Kidney epithelial cell (primary cell): Measurements from ENCODE around the gene FLAD1. TPM values are rescaled to one million over a fixed set of nuclear protein-coding genes. Genes with fewer than 3 reads are reported as not detected.
"Not testable (repeated sequence)": the region's sequence is repeated elsewhere in the genome, so short reads cannot be mapped to it uniquely, and the experiment has no call there.

Experiments used
- DNase-seq: peaks from one replicate; pipeline ENCODE4 v3.0.0-alpha.2; 2010; ENCODE audit warnings: low read depth
- H3K27me3 ChIP-seq: 2 replicates; pipeline ENCODE4 v1.6.0; 2011; ENCODE audit warnings: low read length; ENCODE audit not compliant: control insufficient read depth, insufficient read depth
- H3K36me3 ChIP-seq: 2 replicates; pipeline ENCODE4 v1.5.1; 2011; ENCODE audit warnings: low read length; ENCODE audit not compliant: control insufficient read depth, insufficient read depth
- H3K4me3 ChIP-seq: 2 replicates; pipeline ENCODE4 v1.5.1; 2011; ENCODE audit warnings: low read depth, mild to moderate bottlenecking, control low read depth, low read length
- total RNA-seq: library from RNA; depleted of rRNA; stranded (reverse); fragments of >200 nt; gene quantifications from 2 replicates; pipeline ENCODE4 v1.2.3, GENCODE V29; 2015
- TF ChIP-seq, protein P1 (sequence below): IDR thresholded peaks from 2 replicates; pipeline ENCODE4 v1.5.1; 2011; ENCODE audit warnings: mild to moderate bottlenecking, moderate library complexity, low read length, control low read depth, inconsistent platforms; ENCODE audit not compliant: insufficient read depth, poor library complexity, severe bottlenecking

The FLAD1 gene
- total RNA-seq, 1 donor from 2014 or later = 53.0 TPM

DNA sequence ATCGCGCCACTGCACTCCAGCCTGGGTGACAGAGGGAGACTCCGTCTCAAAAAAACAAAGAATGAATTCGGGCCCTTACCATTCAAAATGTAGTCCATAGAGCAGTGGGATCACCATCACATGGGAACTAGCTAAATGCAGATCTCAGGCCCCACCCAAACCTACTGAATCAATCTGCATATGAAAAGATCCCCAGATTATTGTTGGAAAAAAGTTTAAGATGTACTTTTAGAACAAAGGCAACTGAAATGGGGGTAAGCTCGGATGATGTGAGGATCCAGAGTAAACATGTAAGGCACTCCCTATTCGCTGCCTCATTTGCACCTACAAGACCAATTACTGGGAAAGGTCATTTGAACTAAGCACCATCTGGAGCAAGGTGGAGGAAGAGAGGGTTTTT lies 803 bp upstream of the FLAD1 start:
- DNase-seq = no peak
- Histone ChIP-seq H3K4me3 (peak overlapping the region; percentile 75), H3K36me3 (peaks cover under 1% of the 10 kb centered on the region), H3K27me3 (no peaks in the 10 kb centered on the region)
- TF ChIP-seq, protein P1, sequence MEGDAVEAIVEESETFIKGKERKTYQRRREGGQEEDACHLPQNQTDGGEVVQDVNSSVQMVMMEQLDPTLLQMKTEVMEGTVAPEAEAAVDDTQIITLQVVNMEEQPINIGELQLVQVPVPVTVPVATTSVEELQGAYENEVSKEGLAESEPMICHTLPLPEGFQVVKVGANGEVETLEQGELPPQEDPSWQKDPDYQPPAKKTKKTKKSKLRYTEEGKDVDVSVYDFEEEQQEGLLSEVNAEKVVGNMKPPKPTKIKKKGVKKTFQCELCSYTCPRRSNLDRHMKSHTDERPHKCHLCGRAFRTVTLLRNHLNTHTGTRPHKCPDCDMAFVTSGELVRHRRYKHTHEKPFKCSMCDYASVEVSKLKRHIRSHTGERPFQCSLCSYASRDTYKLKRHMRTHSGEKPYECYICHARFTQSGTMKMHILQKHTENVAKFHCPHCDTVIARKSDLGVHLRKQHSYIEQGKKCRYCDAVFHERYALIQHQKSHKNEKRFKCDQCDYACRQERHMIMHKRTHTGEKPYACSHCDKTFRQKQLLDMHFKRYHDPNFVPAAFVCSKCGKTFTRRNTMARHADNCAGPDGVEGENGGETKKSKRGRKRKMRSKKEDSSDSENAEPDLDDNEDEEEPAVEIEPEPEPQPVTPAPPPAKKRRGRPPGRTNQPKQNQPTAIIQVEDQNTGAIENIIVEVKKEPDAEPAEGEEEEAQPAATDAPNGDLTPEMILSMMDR = no peak

DNA sequence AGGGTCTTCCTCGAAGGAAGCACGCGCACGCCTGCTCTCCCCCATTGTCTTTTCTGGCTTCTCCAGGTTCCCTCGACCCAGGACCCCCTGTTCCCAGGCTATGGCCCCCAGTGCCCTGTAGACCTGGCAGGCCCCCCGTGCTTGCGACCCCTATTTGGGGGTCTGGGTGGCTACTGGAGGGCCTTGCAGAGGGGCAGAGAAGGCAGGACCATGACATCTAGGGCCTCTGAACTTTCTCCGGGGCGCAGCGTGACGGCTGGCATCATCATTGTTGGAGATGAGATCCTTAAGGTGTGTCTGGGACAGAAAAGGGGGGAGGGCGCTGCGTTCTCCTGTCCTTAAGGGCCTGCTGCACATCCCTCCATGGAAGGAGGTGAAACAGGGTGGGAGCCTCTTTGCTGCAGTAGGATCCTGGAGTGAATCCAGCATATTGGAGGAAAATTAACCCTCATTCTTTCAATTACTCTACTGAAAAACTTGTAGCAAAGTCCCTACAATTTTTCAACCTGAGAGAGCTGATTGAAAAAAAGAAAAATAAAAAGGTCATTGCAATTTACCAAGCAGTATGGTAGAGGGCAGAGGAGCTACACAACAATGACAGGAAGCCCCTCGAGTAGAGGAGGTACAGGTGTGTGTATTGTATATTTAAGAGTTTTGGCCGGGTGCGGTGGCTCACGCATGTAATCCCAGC lies 777 bp downstream of the FLAD1 start:
- peaks cover 3% of the 10 kb centered on the region for H3K36me3 ChIP-seq
- no peak for DNase-seq
- H3K4me3 ChIP-seq = peak overlapping the region; percentile 75
- TF ChIP-seq, protein P1 = no peak
- no peaks in the 10 kb centered on the region for H3K27me3 ChIP-seq

DNA sequence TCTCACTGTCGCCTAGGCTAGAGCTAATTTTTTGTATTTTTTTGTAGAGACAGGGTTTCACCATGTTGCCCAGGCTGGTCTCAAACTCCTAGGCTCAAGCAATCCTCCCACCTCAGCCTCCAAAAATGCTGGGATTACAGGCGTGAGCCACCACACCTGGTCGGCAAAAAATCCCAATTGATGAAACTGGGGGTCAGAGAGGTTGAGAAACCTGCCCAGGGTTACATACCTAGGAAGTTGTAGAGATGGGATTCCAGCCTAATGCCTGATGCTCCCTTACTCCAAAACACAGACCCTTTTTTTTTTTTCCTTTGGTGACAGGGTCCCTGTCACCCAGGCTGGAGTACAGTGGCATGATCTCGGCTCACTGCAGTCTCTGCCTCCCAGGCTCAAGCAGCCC lies 3.6 kb downstream of the FLAD1 start:
- H3K27me3 ChIP-seq, H3K36me3 ChIP-seq, DNase-seq, H3K4me3 ChIP-seq: not testable (repeated sequence)

DNA sequence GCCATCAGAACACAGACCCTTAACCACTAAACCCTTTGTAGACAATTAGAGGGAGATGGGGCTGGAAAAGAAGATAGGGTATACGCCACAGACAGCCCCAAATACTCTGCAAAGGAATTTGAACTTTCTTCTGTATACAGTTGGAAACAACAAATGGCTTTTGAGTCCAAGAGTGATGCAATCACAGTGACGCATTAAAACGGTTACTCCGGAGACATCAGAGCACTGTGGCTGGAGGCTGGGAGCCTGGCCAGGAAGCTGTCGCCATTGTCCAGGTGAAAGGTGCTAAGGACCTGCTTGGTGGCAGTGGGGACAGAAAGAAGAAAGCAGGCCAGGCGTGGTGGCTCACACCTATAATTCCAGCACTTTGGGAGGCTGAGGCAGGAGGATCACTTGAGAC lies 4.2 kb downstream of the FLAD1 start:
- H3K36me3 ChIP-seq = peaks cover 3% of the 10 kb centered on the region
- no peak for DNase-seq
- no peaks in the 10 kb centered on the region for H3K27me3 ChIP-seq
- H3K4me3 ChIP-seq = no peak overlapping the region
- TF ChIP-seq, protein P1 = no peak

DNA sequence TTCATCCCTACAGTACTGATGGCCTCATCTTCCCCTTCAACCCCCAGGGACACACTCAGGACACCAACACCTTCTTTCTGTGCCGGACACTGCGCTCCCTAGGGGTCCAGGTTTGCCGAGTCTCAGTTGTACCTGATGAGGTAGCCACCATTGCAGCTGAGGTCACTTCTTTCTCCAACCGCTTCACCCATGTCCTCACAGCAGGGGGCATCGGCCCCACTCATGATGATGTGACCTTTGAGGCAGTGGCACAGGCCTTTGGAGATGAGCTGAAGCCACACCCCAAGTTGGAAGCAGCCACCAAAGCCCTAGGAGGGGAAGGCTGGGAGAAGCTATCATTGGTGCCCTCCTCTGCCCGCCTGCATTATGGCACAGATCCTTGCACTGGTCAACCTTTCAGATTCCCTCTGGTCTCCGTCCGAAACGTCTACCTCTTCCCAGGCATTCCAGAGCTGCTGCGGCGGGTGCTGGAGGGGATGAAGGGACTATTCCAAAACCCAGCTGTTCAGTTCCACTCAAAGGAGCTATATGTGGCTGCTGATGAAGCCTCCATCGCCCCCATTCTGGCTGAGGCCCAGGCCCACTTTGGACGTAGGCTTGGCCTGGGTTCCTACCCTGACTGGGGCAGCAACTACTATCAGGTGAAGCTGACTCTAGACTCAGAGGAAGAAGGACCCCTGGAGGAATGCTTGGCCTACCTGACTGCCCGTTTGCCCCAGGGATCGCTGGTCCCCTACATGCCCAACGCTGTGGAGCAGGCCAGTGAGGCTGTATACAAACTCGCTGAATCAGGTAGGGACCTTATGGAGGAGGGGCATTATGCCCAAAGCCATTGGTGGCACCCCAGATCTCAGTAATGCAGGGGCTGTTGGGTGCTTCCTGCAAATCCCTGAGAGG lies 5.2 kb downstream of the FLAD1 start:
- Histone ChIP-seq H3K4me3 (no peak overlapping the region), H3K27me3 (no peaks in the 10 kb centered on the region), H3K36me3 (peaks cover 3% of the 10 kb centered on the region)
- no peak for DNase-seq
- TF ChIP-seq, protein P1 = no peak

DNA sequence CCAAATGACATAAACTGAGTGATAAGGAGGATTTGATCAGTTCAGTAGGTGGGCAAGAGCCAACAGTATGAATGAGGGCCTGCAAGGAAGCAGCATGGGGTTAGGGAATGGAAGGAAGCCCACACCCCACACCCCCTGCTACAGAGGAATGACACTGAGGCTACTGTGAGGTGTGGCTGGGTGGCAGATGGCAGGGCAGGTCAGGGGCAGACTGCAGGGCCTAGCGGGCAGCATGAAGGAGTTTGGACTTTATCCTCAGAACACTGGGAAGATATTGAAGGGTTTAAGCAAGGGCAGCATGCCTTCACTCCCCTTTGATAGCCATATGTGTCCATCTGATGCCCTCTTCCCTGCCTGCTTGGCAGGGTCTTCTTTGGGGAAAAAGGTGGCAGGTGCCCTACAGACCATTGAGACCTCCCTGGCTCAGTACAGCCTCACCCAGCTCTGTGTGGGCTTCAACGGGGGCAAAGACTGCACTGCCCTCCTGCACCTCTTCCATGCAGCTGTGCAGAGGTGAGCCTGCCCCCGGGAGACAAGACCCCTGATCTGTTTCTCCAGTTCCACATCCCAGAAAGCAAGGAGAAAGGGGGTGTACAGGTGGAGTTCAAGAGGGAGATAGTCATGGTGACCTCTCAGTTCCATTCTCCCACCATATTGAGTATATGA lies 6.2 kb downstream of the FLAD1 start:
- DNase-seq = no peak
- TF ChIP-seq, protein P1 = no peak
- Histone ChIP-seq H3K27me3 (no peaks in the 10 kb centered on the region), H3K36me3 (peaks cover 3% of the 10 kb centered on the region), H3K4me3 (no peak overlapping the region)
